A549 (cell line): ENCODE data around the gene PPHLN1. TPM values are rescaled to one million over a fixed set of nuclear protein-coding genes. Genes with fewer than 3 reads are reported as not detected.

Source experiments
- ATAC-seq, 2 experiments: fragments of 200-7000 bp in 1 of 2; fragments of >200 bp in 1 of 2; cut with Nextera tagmentation in 1 of 2; cut with Tn5 transposase in 1 of 2; 3 replicates each; pipeline versions ENCODE4 v1.8.0 to v1.9.1; 2018 to 2020; ENCODE audit warnings: mild to moderate bottlenecking in 1 of 2, moderate library complexity in 1 of 2
- CTCF ChIA-PET: fragments of 300-600 bp; sonication (Branson Sonifier 250); formaldehyde crosslinking; extraction: SDS; loops from one replicate; lab custom pipeline; 2021; ENCODE audit warnings: antibody characterized with exemption, inconsistent platforms; lab: Yijun Ruan, JAX
- POLR2A ChIA-PET: fragments of 350-600 bp; formaldehyde crosslinking; extraction: SDS; loops from one replicate; lab custom pipeline; 2021; ENCODE audit warnings: antibody characterized with exemption, inconsistent platforms; lab: Yijun Ruan, JAX
- DNase-seq, 2 experiments: peaks; one replicate each; pipeline versions ENCODE4 v3.0.0 to v3.0.0-alpha.2; 2011 to 2016; ENCODE audit warnings: low read depth in 1 of 2, low spot score in 1 of 2
- FAIRE-seq: peaks from 2 replicates; lab custom pipeline; 2011; peaks lifted over from hg19 to GRCh38; lab: Jason Lieb, UNC
- H3K27ac ChIP-seq, 2 experiments: fragments of >200 bp; sonication (Bioruptor Twin); formaldehyde crosslinking; 3 replicates each; pipeline ENCODE4 v1.5.1; 2016 to 2017
- H3K4me1 ChIP-seq: fragments of >200 bp; sonication (Bioruptor Twin); formaldehyde crosslinking; 3 replicates; pipeline ENCODE4 v1.6.1; 2016
- H3K4me2 ChIP-seq: fragments of >200 bp; sonication (Bioruptor Twin); formaldehyde crosslinking; 3 replicates; pipeline ENCODE4 v1.6.1; 2016
- H3K4me3 ChIP-seq: fragments of >200 bp; sonication (Bioruptor Twin); formaldehyde crosslinking; 3 replicates; pipeline ENCODE4 v1.5.1; 2016
- H3K9me3 ChIP-seq: fragments of >200 bp; sonication (Bioruptor Twin); formaldehyde crosslinking; 3 replicates; pipeline ENCODE4 v1.6.1; 2016
- CHD4 ChIP-seq: fragments of 200-600 bp; sonication (generic); IDR thresholded peaks from 2 replicates; pipeline ENCODE4 v1.6.1; 2016; ENCODE audit warnings: antibody characterized with exemption, mild to moderate bottlenecking, borderline replicate concordance
- EHMT2 ChIP-seq: fragments of 200-600 bp; sonication (generic); IDR thresholded peaks from 2 replicates; pipeline ENCODE4 v1.6.1; 2016; ENCODE audit warnings: antibody characterized with exemption, low read depth, mild to moderate bottlenecking, moderate library complexity
- ESRRA ChIP-seq: fragments of 150-350 bp; IDR thresholded peaks from 2 replicates; pipeline ENCODE4 v1.6.1; 2014; ENCODE audit warnings: mild to moderate bottlenecking, low read length, borderline replicate concordance
- GATA3 ChIP-seq: IDR thresholded peaks from 2 replicates; pipeline ENCODE4 v1.6.1; 2012; ENCODE audit warnings: borderline replicate concordance
- HES2 ChIP-seq: fragments of >200 bp; sonication (Bioruptor Twin); formaldehyde crosslinking; IDR thresholded peaks from 2 replicates; pipeline ENCODE4 v1.6.1; 2016
- HMGXB4 ChIP-seq: fragments of 250-450 bp; sonication (Bioruptor Pico); IDR thresholded peaks from 2 replicates; pipeline ENCODE4 v1.5.0; 2021; ENCODE audit warnings: mild to moderate bottlenecking, moderate library complexity, borderline replicate concordance
- HOXA7 ChIP-seq: fragments of 250-450 bp; sonication (Bioruptor Pico); IDR thresholded peaks from 2 replicates; pipeline ENCODE4 v1.5.0; 2020; ENCODE audit warnings: mild to moderate bottlenecking, moderate library complexity
- HOXB5 ChIP-seq: fragments of 250-450 bp; sonication (Bioruptor Pico); IDR thresholded peaks from 2 replicates; pipeline ENCODE4 v1.5.0; 2020; ENCODE audit warnings: mild to moderate bottlenecking, moderate library complexity
- KDM5A ChIP-seq: fragments of 200-600 bp; sonication (generic); IDR thresholded peaks from 2 replicates; pipeline ENCODE4 v1.6.1; 2016; ENCODE audit warnings: antibody characterized with exemption, mild to moderate bottlenecking
- MAFK ChIP-seq: fragments of 450-650 bp; IDR thresholded peaks from 2 replicates; pipeline ENCODE4 v1.6.1; 2014; ENCODE audit not compliant: partially characterized antibody
- PBX3 ChIP-seq: IDR thresholded peaks from 2 replicates; pipeline ENCODE4 v1.6.1; 2012
- REST ChIP-seq: fragments of 200-600 bp; sonication (generic); IDR thresholded peaks from 2 replicates; pipeline ENCODE4 v1.6.1; 2016; ENCODE audit warnings: antibody characterized with exemption, mild to moderate bottlenecking, moderate library complexity
- WGBS: methylation state at CpG from one replicate; pipeline ENCODE4 v1.1.6; 2017; ENCODE audit errors: missing lambda C conversion rate; 5-methylcytosine and 5-hydroxymethylcytosine counted together
- polyA plus RNA-seq, 4 experiments: library from polyadenylated mRNA; depleted of rRNA in 3 of 4; stranded (reverse); fragments of >200 nt; fragmentation: RNase III in 1 of 4; extraction: RNeasy Plus Mini Kit Qiagen cat#74134 plus additional on column Dnase treatment in 1 of 4; gene quantifications; 2 replicates in 3 of 4; 3 replicates in 1 of 4; pipeline ENCODE4 v1.2.3, GENCODE V29; 2011 to 2017

Gene PPHLN1
- polyA plus RNA-seq, 2 of the 4 experiments (the other 2 are of a cell fraction): 55.5 to 135 TPM

- no peak for TF ChIP-seq REST
Measured at GRCh38 chr12:42288544-42288943, 37.4 kb upstream of the PPHLN1 start (continued).

GRCh38 chr12:42291680-42292079 is 34.3 kb upstream of the PPHLN1 start:
- Histone ChIP-seq H3K4me2 (no peak overlapping the region), H3K4me1 (no peaks in the 10 kb centered on the region), H3K27ac (no peak overlapping the region), H3K4me3 (no peak overlapping the region), H3K9me3 (no peaks in the 10 kb centered on the region)
- ChIA-PET POLR2A (interaction anchor here (1.2 kb wide), 1 partner anchor 98 kb away, joined by 4 read pairs; no protein-coding TSS in a partner anchor), CTCF (interaction anchor here (1.1 kb wide), 1 partner anchor 40 kb away, joined by 3 read pairs; no protein-coding TSS in a partner anchor)
- 56% methylated on average over 2 of the region's 2 CpGs for WGBS
- FAIRE-seq (no peak), DNase-seq (no peak), ATAC-seq (no peak; a peak in 1 of 6 replicates)
- no peak for TF ChIP-seq ESRRA
- no peak for TF ChIP-seq PBX3
- no peak for TF ChIP-seq HOXA7
- TF ChIP-seq CHD4: no peak
- TF ChIP-seq EHMT2: no peak
- no peak for TF ChIP-seq HES2
- no peak for TF ChIP-seq GATA3
- TF ChIP-seq REST: no peak
- no peak for TF ChIP-seq HOXB5 (CRISPR knock-in tag)
- no peak for TF ChIP-seq KDM5A
- TF ChIP-seq MAFK: no peak
- no peak for TF ChIP-seq HMGXB4 (CRISPR knock-in tag)
